Amniotic stem cell (primary cell): ENCODE data around the gene LDLRAD3.

Experiments used
- DNase-seq: peaks from one replicate; lab custom pipeline; 2025; lab: John Stamatoyannopoulos, UW

Gene LDLRAD3

GRCh38 chr11:36213393-36213840, 269.6 kb downstream of the LDLRAD3 start:
- DNase-seq, result no peak

GRCh38 chr11:36214480-36214879, 270.6 kb downstream of the LDLRAD3 start:
- no peak for DNase-seq

- no peak for DNase-seq
Observed at GRCh38 chr11:36214976-36215692, 271.3 kb downstream of the LDLRAD3 start.

- DNase-seq, result no peak
Observed at GRCh38 chr11:36215693-36216060, 271.8 kb downstream of the LDLRAD3 start.

- no peak for DNase-seq
Observed at GRCh38 chr11:36216061-36216615, 272.3 kb downstream of the LDLRAD3 start.

- no peak for DNase-seq
Observed at GRCh38 chr11:36218283-36218921, 274.5 kb downstream of the LDLRAD3 start.

GRCh38 chr11:36219996-36220395, 276.1 kb downstream of the LDLRAD3 start:
- DNase-seq, result no peak

- DNase-seq, result no peak
Observed at GRCh38 chr11:36222831-36223635, 279.2 kb downstream of the LDLRAD3 start.

- DNase-seq, result no peak
Observed at GRCh38 chr11:36224209-36224882, 280.5 kb downstream of the LDLRAD3 start.

- no peak for DNase-seq
Observed at GRCh38 chr11:36227044-36227443, 283.2 kb downstream of the LDLRAD3 start.

GRCh38 chr11:36228689-36229088, 284.8 kb downstream of the LDLRAD3 start:
- DNase-seq, result no peak

GRCh38 chr11:36229091-36229705, 285.3 kb downstream of the LDLRAD3 start:
- DNase-seq, result no peak

GRCh38 chr11:36230779-36231699, 287.2 kb downstream of the LDLRAD3 start:
- DNase-seq, result no peak

GRCh38 chr11:36233204-36233603, 289.3 kb downstream of the LDLRAD3 start:
- DNase-seq, result no peak

GRCh38 chr11:36234825-36235224, 291.0 kb downstream of the LDLRAD3 start:
- DNase-seq, result no peak

GRCh38 chr11:36235750-36236149, 291.9 kb downstream of the LDLRAD3 start:
- DNase-seq, result no peak

- no peak for DNase-seq
Observed at GRCh38 chr11:36237391-36237790, 293.5 kb downstream of the LDLRAD3 start.

GRCh38 chr11:36238036-36238631, 294.3 kb downstream of the LDLRAD3 start:
- DNase-seq, result no peak

GRCh38 chr11:36238881-36239280, 295.0 kb downstream of the LDLRAD3 start:
- no peak for DNase-seq

GRCh38 chr11:36239636-36240035, 295.8 kb downstream of the LDLRAD3 start:
- no peak for DNase-seq
